Hepatocyte (in vitro differentiated cells): ENCODE data around the gene SPATA2.

ENCODE experiments used
- CTCF ChIP-seq: fragments of 200-600 bp; sonication (generic); IDR thresholded peaks from 2 replicates; pipeline ENCODE4 v1.5.1; 2016; ENCODE audit warnings: antibody characterized with exemption, mild to moderate bottlenecking; ENCODE audit not compliant: poor library complexity
- EZH2 ChIP-seq: fragments of 200-600 bp; sonication (generic); IDR thresholded peaks from 2 replicates; pipeline ENCODE4 v1.6.1; 2016; ENCODE audit warnings: antibody characterized with exemption, mild to moderate bottlenecking, borderline replicate concordance
- EZH2phosphoT487 ChIP-seq: fragments of 200-600 bp; sonication (generic); IDR thresholded peaks from one replicate; pipeline ENCODE4 v1.6.1; 2018; ENCODE audit warnings: antibody characterized with exemption, mild to moderate bottlenecking, low read depth, moderate library complexity; ENCODE audit not compliant: unreplicated experiment, severe bottlenecking

GRCh38 chr20:49904440-49905214, 10.7 kb downstream of the SPATA2 start:
- TF ChIP-seq EZH2phosphoT487 (no peak), EZH2 (no peak), CTCF (no peak)
